ENCODE data around the gene CABLES2.

The CABLES2 gene

DNA sequence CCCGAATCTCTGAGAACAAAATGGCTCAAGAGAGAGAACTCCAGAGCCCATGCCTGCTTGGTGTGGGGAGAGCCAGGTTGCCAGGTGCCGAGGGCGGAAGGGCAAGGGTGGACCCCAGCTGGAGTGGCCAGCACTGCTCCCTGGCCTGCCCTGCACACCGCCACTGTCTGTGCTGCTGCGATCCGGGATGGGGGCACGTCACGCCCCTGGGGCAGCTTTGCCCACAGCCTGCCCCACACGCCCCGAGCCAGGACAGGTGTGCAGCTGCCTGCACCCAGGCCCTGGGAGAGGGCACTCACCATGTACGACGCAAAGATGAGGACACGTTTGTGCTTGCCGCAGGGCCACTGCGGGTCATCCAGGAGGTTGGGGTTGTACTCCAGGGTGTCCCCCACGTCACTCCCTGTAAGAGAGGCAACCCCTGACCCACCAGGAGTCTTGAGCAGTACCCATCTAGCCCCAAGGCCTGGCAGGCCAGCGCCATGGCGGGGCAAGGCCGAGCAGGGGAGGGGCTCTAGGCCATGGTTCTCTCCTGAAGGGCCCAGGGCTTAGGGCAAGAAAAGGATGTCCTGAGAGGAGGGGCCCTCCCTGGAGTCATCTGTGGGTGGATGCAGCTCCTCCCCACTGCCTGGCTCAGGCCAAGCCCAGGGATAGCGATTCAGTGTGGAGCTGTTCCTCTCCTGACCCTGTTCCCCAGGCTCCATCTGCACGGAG, 14.3 kb downstream of the CABLES2 start:
- Histone ChIP-seq H3K9me2 (ENCODE audit: low read depth, low read length) (no peaks in the 10 kb centered on the region), H3K4me2 (ENCODE audit: low read length) (no peak overlapping the region), H3K4me3 (ENCODE audit: low read depth, low read length, poor library complexity, severe bottlenecking) (no peak overlapping the region), H2AFZ (ENCODE audit: low read length) (no peak overlapping the region), H3K27me3 (ENCODE audit: insufficient read depth, low read length) (no peaks in the 10 kb centered on the region), H4K20me1 (ENCODE audit: insufficient read depth, low read length) (no peaks in the 10 kb centered on the region), H3K27ac (ENCODE audit: low read depth, low read length, poor library complexity, severe bottlenecking) (no peak overlapping the region), H3K79me2 (ENCODE audit: insufficient read depth, low read length) (peaks cover 10% of the 10 kb centered on the region), H3K9me3 (ENCODE audit: low read length) (no peaks in the 10 kb centered on the region), H3K9ac (ENCODE audit: low read length) (no peak overlapping the region), H3K4me1 (ENCODE audit: insufficient read depth, low read length, severe bottlenecking) (peaks cover 12% of the 10 kb centered on the region), H3F3A (ENCODE audit: insufficient read depth, low read length) (no peaks in the 10 kb centered on the region), H3K36me3 (ENCODE audit: insufficient read depth, low read length) (peaks cover 66% of the 10 kb centered on the region)
- TF ChIP-seq CTCF (IDR thresholded peaks at IDR 0.05; ENCODE audit: low read length) (no peak), EZH2 (IDR thresholded peaks at IDR 0.05; ENCODE audit: borderline replicate concordance, low read length) (no peak)

DNA sequence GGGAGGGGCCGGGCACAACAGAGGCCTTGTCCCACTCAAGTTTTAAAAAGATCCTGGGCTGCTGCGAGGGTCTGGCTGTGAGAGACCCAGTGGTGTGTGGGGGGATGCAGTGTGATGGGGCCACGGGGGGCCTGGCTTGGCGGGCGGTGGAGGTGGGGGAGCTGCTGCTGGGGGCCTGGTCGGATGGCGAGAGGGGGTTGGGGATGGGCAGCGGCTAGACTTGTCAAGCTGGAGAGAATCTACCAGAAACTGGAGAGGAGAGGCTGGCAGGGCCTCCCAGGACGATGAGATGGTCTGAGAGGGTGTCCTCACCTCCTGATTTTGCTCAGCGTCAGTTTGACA, 15.0 kb downstream of the CABLES2 start:
- Histone ChIP-seq H3K27me3 (ENCODE audit: insufficient read depth, low read length) (no peaks in the 10 kb centered on the region), H4K20me1 (ENCODE audit: insufficient read depth, low read length) (no peaks in the 10 kb centered on the region), H2AFZ (ENCODE audit: low read length) (no peak overlapping the region), H3K9me2 (ENCODE audit: low read depth, low read length) (no peaks in the 10 kb centered on the region), H3K4me3 (ENCODE audit: low read depth, low read length, poor library complexity, severe bottlenecking) (no peak overlapping the region), H3K36me3 (ENCODE audit: insufficient read depth, low read length) (peaks cover 68% of the 10 kb centered on the region), H3F3A (ENCODE audit: insufficient read depth, low read length) (no peaks in the 10 kb centered on the region), H3K9me3 (ENCODE audit: low read length) (no peaks in the 10 kb centered on the region), H3K27ac (ENCODE audit: low read depth, low read length, poor library complexity, severe bottlenecking) (no peak overlapping the region), H3K4me2 (ENCODE audit: low read length) (no peak overlapping the region), H3K4me1 (ENCODE audit: insufficient read depth, low read length, severe bottlenecking) (peaks cover 14% of the 10 kb centered on the region), H3K9ac (ENCODE audit: low read length) (no peak overlapping the region), H3K79me2 (ENCODE audit: insufficient read depth, low read length) (peaks cover 16% of the 10 kb centered on the region)
- TF ChIP-seq CTCF (IDR thresholded peaks at IDR 0.05; ENCODE audit: low read length), result no peak
- TF ChIP-seq EZH2 (IDR thresholded peaks at IDR 0.05; ENCODE audit: borderline replicate concordance, low read length), result no peak

DNA sequence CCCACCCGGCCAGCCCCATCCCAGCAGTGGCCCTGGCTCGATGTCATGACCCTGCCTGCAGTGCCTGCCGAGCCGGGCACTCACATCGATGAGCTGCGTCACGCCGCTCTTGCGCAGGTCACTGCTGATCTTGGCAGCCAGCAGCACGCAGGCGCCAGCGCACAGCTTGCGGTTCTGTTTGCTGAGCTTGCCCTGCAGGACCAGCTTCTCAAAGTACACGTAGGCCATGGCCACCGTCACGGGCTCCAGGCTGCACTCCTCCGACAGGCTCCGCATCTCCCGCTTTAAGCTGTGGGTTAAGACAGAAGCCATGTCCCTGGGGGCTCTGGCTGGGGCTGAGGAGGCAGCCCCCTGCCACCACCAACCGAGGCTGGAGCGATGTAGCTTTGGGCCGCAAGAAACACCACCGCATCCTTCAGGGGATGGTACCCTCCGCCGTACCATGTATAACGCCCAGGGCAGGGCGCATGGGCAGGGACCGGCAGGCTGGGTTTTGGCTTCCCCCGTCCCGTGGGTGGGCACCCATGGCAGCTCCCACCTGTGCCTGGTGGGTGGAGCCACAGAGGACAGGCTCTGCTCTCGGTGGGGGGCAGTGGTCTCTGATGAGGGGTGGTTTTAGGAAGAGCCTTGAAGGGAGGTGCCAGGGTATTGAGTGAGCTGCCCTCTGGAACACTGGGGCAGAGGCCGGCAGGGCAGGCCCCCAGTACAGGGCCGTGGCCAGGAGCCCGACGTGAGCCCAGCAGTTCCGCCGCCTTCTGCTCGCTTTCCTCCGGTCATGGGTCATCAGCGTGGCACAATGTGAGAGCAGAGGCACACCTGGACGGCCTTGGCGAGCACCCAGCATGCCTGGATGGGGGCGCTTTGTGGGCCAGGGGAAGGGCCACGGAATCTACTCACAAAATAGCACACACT, 15.7 kb downstream of the CABLES2 start:
- Histone ChIP-seq H3F3A (ENCODE audit: insufficient read depth, low read length) (no peaks in the 10 kb centered on the region), H3K4me2 (ENCODE audit: low read length) (no peak overlapping the region), H3K27ac (ENCODE audit: low read depth, low read length, poor library complexity, severe bottlenecking) (no peak overlapping the region), H3K4me1 (ENCODE audit: insufficient read depth, low read length, severe bottlenecking) (peaks cover 14% of the 10 kb centered on the region), H2AFZ (ENCODE audit: low read length) (no peak overlapping the region), H3K27me3 (ENCODE audit: insufficient read depth, low read length) (no peaks in the 10 kb centered on the region), H3K4me3 (ENCODE audit: low read depth, low read length, poor library complexity, severe bottlenecking) (no peak overlapping the region), H3K9me3 (ENCODE audit: low read length) (no peaks in the 10 kb centered on the region), H3K9me2 (ENCODE audit: low read depth, low read length) (no peaks in the 10 kb centered on the region), H4K20me1 (ENCODE audit: insufficient read depth, low read length) (no peaks in the 10 kb centered on the region), H3K9ac (ENCODE audit: low read length) (no peak overlapping the region), H3K36me3 (ENCODE audit: insufficient read depth, low read length) (peaks cover 68% of the 10 kb centered on the region), H3K79me2 (ENCODE audit: insufficient read depth, low read length) (peaks cover 17% of the 10 kb centered on the region)
- no peak for TF ChIP-seq CTCF (IDR thresholded peaks at IDR 0.05; ENCODE audit: low read length)
- TF ChIP-seq EZH2 (IDR thresholded peaks at IDR 0.05; ENCODE audit: borderline replicate concordance, low read length), result no peak

Data from OCI-LY1 (cell line).